HepG2 (cell line): Measurements from ENCODE around the gene KLHDC4. TPM values are rescaled to one million over a fixed set of nuclear protein-coding genes. Genes with fewer than 3 reads are reported as not detected.
A peak's percentile ranks its signal among the peaks of the same experiment; 100 is the strongest.

Experiments used
- SATB2 ChIP-seq: sonication (generic); formaldehyde crosslinking; IDR thresholded peaks from 2 replicates; pipeline ENCODE4 v1.5.0; 2020; ENCODE audit warnings: missing genetic modification reagents
- SNAI1 ChIP-seq: sonication (generic); formaldehyde crosslinking; IDR thresholded peaks from 2 replicates; pipeline ENCODE4 v1.5.0; 2020; ENCODE audit warnings: mild to moderate bottlenecking, missing genetic modification reagents, borderline replicate concordance
- THAP9 ChIP-seq: sonication (generic); formaldehyde crosslinking; IDR thresholded peaks from 2 replicates; pipeline ENCODE4; 2020; ENCODE audit warnings: missing genetic modification reagents, mild to moderate bottlenecking, borderline replicate concordance
- ZNF318 ChIP-seq: sonication (generic); formaldehyde crosslinking; IDR thresholded peaks from 2 replicates; pipeline ENCODE4 v1.4.0; 2020; ENCODE audit warnings: mild to moderate bottlenecking, missing genetic modification reagents
- ZNF589 ChIP-seq: sonication (generic); formaldehyde crosslinking; conservative IDR thresholded peaks from 2 replicates; pipeline ENCODE4 v1.8.0; 2022; ENCODE audit warnings: mild to moderate bottlenecking, moderate library complexity, missing genetic modification reagents
- polyA plus RNA-seq, 8 experiments: library from polyadenylated mRNA; depleted of rRNA in 3 of 8; stranded (reverse) in 7 of 8; unstranded in 1 of 8; fragments of >200 nt; fragmentation: Illumina TruSeq in 4 of 8; extraction: Trizol in 4 of 8; gene quantifications; 2 replicates each; pipeline versions ENCODE4 v1.2.1 to v1.2.3, GENCODE V29; 2011 to 2016; ENCODE audit warnings: low read depth in 4 of 8, missing spikeins in 1 of 8, mixed read lengths in 1 of 8; ENCODE audit not compliant: insufficient read depth in 1 of 8
- total RNA-seq, 5 experiments: library from RNA; depleted of rRNA; stranded (reverse); fragments of >200 nt; fragmentation: Illumina TruSeq; extraction: Trizol; gene quantifications; 2 replicates each; pipeline ENCODE4 v1.2.3, GENCODE V29; 2016; ENCODE audit warnings: low read depth in 1 of 5
- TF ChIP-seq, protein P1 (sequence below): sonication (generic); formaldehyde crosslinking; IDR thresholded peaks from 2 replicates; pipeline ENCODE4 v1.4.0; 2020; ENCODE audit warnings: missing genetic modification reagents

The KLHDC4 gene
- total and polyA plus RNA-seq, 2 of the 13 experiments (the other 11 are each of a cell fraction or from before 2014, with no cell fraction given) = 18.7 to 31.8 TPM

DNA sequence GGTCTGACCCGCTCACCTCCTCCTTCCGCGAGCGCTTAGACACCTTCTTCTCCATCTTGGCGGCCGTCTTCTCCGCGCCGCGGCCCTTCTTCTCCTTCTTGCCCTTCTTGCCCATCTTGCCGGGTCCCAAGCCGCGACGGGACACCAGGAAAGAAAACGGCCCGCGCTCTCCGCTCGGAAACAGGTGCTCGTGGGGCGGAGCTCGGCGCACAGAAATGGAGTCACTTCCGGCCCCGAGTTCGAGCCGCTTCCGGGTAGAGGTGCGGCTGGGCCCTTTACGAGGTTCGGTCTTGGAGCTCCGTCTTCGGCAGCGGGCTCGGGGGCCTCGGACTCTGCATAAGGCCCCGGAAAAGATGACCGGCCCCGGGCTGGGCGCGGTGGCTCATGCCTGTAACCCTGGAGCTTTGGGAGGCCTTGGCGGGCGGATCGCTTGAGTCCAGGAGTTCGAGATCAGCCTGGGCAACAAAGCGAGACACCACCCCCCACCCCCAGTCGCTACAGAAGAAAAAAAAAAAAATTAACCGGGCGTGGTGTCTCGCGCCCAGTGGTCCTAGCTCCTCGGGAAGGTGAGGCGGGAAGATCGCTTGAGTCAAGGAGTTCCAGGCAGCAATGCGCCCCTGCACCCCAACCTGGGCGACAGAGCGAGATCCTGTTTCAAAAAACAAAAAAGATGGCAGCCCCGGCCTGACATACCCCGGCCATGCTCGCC lies at the start of gene KLHDC4 (continued):
- TF ChIP-seq THAP9 (peak; percentile 93), SATB2 (peak; percentile 71; the same call in 1 of the 2 replicates), ZNF589 (CRISPR knock-in tag) (no peak), SNAI1 (CRISPR knock-in tag) (peak; percentile 95; the same call in 1 of the 2 replicates), ZNF318 (CRISPR knock-in tag) (no peak)
- TF ChIP-seq, protein P1, sequence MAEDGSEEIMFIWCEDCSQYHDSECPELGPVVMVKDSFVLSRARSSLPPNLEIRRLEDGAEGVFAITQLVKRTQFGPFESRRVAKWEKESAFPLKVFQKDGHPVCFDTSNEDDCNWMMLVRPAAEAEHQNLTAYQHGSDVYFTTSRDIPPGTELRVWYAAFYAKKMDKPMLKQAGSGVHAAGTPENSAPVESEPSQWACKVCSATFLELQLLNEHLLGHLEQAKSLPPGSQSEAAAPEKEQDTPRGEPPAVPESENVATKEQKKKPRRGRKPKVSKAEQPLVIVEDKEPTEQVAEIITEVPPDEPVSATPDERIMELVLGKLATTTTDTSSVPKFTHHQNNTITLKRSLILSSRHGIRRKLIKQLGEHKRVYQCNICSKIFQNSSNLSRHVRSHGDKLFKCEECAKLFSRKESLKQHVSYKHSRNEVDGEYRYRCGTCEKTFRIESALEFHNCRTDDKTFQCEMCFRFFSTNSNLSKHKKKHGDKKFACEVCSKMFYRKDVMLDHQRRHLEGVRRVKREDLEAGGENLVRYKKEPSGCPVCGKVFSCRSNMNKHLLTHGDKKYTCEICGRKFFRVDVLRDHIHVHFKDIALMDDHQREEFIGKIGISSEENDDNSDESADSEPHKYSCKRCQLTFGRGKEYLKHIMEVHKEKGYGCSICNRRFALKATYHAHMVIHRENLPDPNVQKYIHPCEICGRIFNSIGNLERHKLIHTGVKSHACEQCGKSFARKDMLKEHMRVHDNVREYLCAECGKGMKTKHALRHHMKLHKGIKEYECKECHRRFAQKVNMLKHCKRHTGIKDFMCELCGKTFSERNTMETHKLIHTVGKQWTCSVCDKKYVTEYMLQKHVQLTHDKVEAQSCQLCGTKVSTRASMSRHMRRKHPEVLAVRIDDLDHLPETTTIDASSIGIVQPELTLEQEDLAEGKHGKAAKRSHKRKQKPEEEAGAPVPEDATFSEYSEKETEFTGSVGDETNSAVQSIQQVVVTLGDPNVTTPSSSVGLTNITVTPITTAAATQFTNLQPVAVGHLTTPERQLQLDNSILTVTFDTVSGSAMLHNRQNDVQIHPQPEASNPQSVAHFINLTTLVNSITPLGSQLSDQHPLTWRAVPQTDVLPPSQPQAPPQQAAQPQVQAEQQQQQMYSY = no peak; the same call in 1 of the 2 replicates
